Measurements from ENCODE around the gene CD22. TPM values are rescaled to one million over a fixed set of nuclear protein-coding genes. Genes with fewer than 3 reads are reported as not detected.

The CD22 gene
- total RNA-seq, 1 experiment from 2014 or later, result not detected

GRCh38 chr19:35306473-35307246 lies 22.3 kb upstream of the CD22 start:
- Histone ChIP-seq H3K36me3 (no peaks in the 10 kb centered on the region), H3K9me3 (no peaks in the 10 kb centered on the region), H3K4me3 (no peak overlapping the region), H3K27me3 (no peaks in the 10 kb centered on the region)
- no peak for DNase-seq

GRCh38 chr19:35307931-35308330 lies 21.1 kb upstream of the CD22 start:
- H3K27me3 ChIP-seq, result no peaks in the 10 kb centered on the region
- H3K9me3 ChIP-seq, result no peaks in the 10 kb centered on the region
- H3K4me3 ChIP-seq, result no peak overlapping the region
- no peaks in the 10 kb centered on the region for H3K36me3 ChIP-seq
- no peak for DNase-seq

- H3K4me3 ChIP-seq, result no peak overlapping the region
- H3K9me3 ChIP-seq, result no peaks in the 10 kb centered on the region
- H3K27me3 ChIP-seq, result no peaks in the 10 kb centered on the region
- no peaks in the 10 kb centered on the region for H3K36me3 ChIP-seq
- no peak for DNase-seq
Measured at GRCh38 chr19:35308910-35309309, 20.1 kb upstream of the CD22 start.

GRCh38 chr19:35309481-35310279 lies 19.3 kb upstream of the CD22 start:
- Histone ChIP-seq H3K27me3 (no peaks in the 10 kb centered on the region), H3K36me3 (no peaks in the 10 kb centered on the region), H3K4me3 (no peak overlapping the region), H3K9me3 (no peaks in the 10 kb centered on the region)
- no peak for DNase-seq

GRCh38 chr19:35310331-35310730 lies 18.7 kb upstream of the CD22 start:
- H3K36me3 ChIP-seq, result no peaks in the 10 kb centered on the region
- no peaks in the 10 kb centered on the region for H3K9me3 ChIP-seq
- DNase-seq, result no peak
- no peak overlapping the region for H3K4me3 ChIP-seq
- no peaks in the 10 kb centered on the region for H3K27me3 ChIP-seq

GRCh38 chr19:35310811-35311465 lies 18.0 kb upstream of the CD22 start:
- no peak for DNase-seq

GRCh38 chr19:35311901-35312665 lies 16.9 kb upstream of the CD22 start:
- DNase-seq, result no peak

More at GRCh38 chr19:35310811-35311465, 18.0 kb upstream of the CD22 start:
- Histone ChIP-seq H3K4me3 (no peak overlapping the region), H3K9me3 (no peaks in the 10 kb centered on the region), H3K36me3 (no peaks in the 10 kb centered on the region), H3K27me3 (no peaks in the 10 kb centered on the region)

GRCh38 chr19:35313587-35313986 lies 15.4 kb upstream of the CD22 start:
- Histone ChIP-seq H3K27me3 (no peaks in the 10 kb centered on the region), H3K4me3 (no peak overlapping the region), H3K36me3 (no peaks in the 10 kb centered on the region), H3K9me3 (no peaks in the 10 kb centered on the region)
- DNase-seq, result peak; percentile 17

More at GRCh38 chr19:35311901-35312665, 16.9 kb upstream of the CD22 start:
- H3K4me3 ChIP-seq, result no peak overlapping the region
- no peaks in the 10 kb centered on the region for H3K9me3 ChIP-seq
- H3K36me3 ChIP-seq, result no peaks in the 10 kb centered on the region
- H3K27me3 ChIP-seq, result no peaks in the 10 kb centered on the region

GRCh38 chr19:35314031-35314430 lies 15.0 kb upstream of the CD22 start:
- no peak overlapping the region for H3K4me3 ChIP-seq
- DNase-seq, result no peak
- H3K36me3 ChIP-seq, result no peaks in the 10 kb centered on the region
- no peaks in the 10 kb centered on the region for H3K27me3 ChIP-seq
- no peaks in the 10 kb centered on the region for H3K9me3 ChIP-seq

- Histone ChIP-seq H3K9me3 (no peaks in the 10 kb centered on the region), H3K4me3 (no peak overlapping the region), H3K36me3 (no peaks in the 10 kb centered on the region), H3K27me3 (no peaks in the 10 kb centered on the region)
- no peak for DNase-seq
Measured at GRCh38 chr19:35314858-35315470, 14.0 kb upstream of the CD22 start.

- no peaks in the 10 kb centered on the region for H3K9me3 ChIP-seq
- no peaks in the 10 kb centered on the region for H3K36me3 ChIP-seq
- H3K27me3 ChIP-seq, result no peaks in the 10 kb centered on the region
- no peak overlapping the region for H3K4me3 ChIP-seq
- DNase-seq, result no peak
Measured at GRCh38 chr19:35315883-35316282, 13.1 kb upstream of the CD22 start.

GRCh38 chr19:35316560-35316959 lies 12.4 kb upstream of the CD22 start:
- Histone ChIP-seq H3K27me3 (no peaks in the 10 kb centered on the region), H3K36me3 (no peaks in the 10 kb centered on the region), H3K9me3 (no peaks in the 10 kb centered on the region), H3K4me3 (no peak overlapping the region)
- no peak for DNase-seq

GRCh38 chr19:35317464-35318043 lies 11.4 kb upstream of the CD22 start:
- no peaks in the 10 kb centered on the region for H3K9me3 ChIP-seq
- no peaks in the 10 kb centered on the region for H3K36me3 ChIP-seq
- H3K27me3 ChIP-seq, result 0 out of 2 replicates have a peak, but pooled peaks cover 2% of the 10 kb centered on the region
- no peak for DNase-seq
- no peak overlapping the region for H3K4me3 ChIP-seq

- peak; percentile 94 for DNase-seq
- no peaks in the 10 kb centered on the region for H3K36me3 ChIP-seq
- H3K9me3 ChIP-seq, result no peaks in the 10 kb centered on the region
- no peak overlapping the region for H3K4me3 ChIP-seq
- 0 out of 2 replicates have a peak, but pooled peaks cover 2% of the 10 kb centered on the region for H3K27me3 ChIP-seq
Measured at GRCh38 chr19:35318679-35319448, 10.1 kb upstream of the CD22 start.

- no peak for DNase-seq
- H3K36me3 ChIP-seq, result no peaks in the 10 kb centered on the region
- peaks cover 6% of the 10 kb centered on the region; the same call in 1 of the 2 replicates for H3K27me3 ChIP-seq
- H3K9me3 ChIP-seq, result no peaks in the 10 kb centered on the region
- H3K4me3 ChIP-seq, result no peak overlapping the region
Measured at GRCh38 chr19:35320065-35320713, 8.8 kb upstream of the CD22 start.

Measured in MG63 (cell line).